Pancreas (tissue), 10 donors: ENCODE data around the gene PPHLN1. TPM values are rescaled to one million over a fixed set of nuclear protein-coding genes. Genes with fewer than 3 reads are reported as not detected.

Source experiments
- ATAC-seq, 4 donors: fragments of 200-7000 bp; cut with Tn5 transposase; one replicate each; pipeline versions ENCODE4 v1.8.0 to v1.9.1; 2020; ENCODE audit warnings: mild to moderate bottlenecking in 4 of 4, moderate library complexity in 4 of 4
- DNase-seq, 6 donors: peaks; one replicate each; pipeline ENCODE4 v3.0.0-alpha.2; 2020
- FAIRE-seq: peaks from 2 replicates; lab custom pipeline; 2012; peaks lifted over from hg19 to GRCh38; lab: Jason Lieb, UNC
- H3K27ac ChIP-seq, 4 donors: fragments of 200-600 bp; sonication (generic); 1 replicate in 3 of 4; 2 replicates in 1 of 4; pipeline versions ENCODE4 v1.5.0 to v1.8.0; 2020
- H3K27me3 ChIP-seq, 4 donors: fragments of 200-600 bp; one replicate each; pipeline ENCODE4 v1.8.0; 2021
- H3K36me3 ChIP-seq, 3 donors: fragments of 200-600 bp; sonication (generic) in 1 of 3; one replicate each; pipeline versions ENCODE4 v1.5.0 to v1.8.0; 2020 to 2021
- H3K4me1 ChIP-seq, 3 donors: fragments of 200-600 bp; one replicate each; pipeline ENCODE4 v1.8.0; 2021
- H3K4me3 ChIP-seq, 4 donors: fragments of 200-600 bp; sonication (generic) in 2 of 4; one replicate each; pipeline versions ENCODE4 v1.5.0 to v1.8.0; 2020 to 2021
- H3K9me3 ChIP-seq, 4 donors: fragments of 200-600 bp; one replicate each; pipeline ENCODE4 v1.8.0; 2021
- CTCF ChIP-seq, 4 donors: fragments of 200-600 bp; sonication (generic) in 3 of 4; IDR thresholded peaks; one replicate each; pipeline versions ENCODE4 v1.5.0 to v1.8.0; 2021; ENCODE audit warnings: antibody characterized with exemption in 4 of 4
- WGBS, 2 donors: extraction: QIAGEN DNeasy Blood & Tissue Kit; methylation state at CpG; one replicate each; pipeline ENCODE4 v1.1.7; 2013; 5-methylcytosine and 5-hydroxymethylcytosine counted together
- intact Hi-C, 3 donors: fragments of 100-400 bp; cut with DNase I; formaldehyde crosslinking; loops; one replicate each; pipeline versions ENCODE4 v1.11.1 to v1.14.2; 2022
- polyA plus RNA-seq, 2 donors: library from polyadenylated mRNA; stranded (reverse); fragments of 200-250 nt; gene quantifications; one replicate each; pipeline ENCODE4 v1.2.3, GENCODE V29; 2013
- total RNA-seq, 6 donors: library from RNA; stranded (reverse); fragmentation: NEBNext Ultra II Directional in 4 of 6; extraction: Animal tissue kit (Norgen Biotek cat#: 25700) in 4 of 6; gene quantifications; one replicate each; pipeline versions ENCODE4 v1.2.1 to v1.2.4, GENCODE V29; 2021 to 2023
- donor health status: healthy with polysubstance abuse.
- donor health status: DM: no; HTN: no; CAD: no; lungs with moderate emphysema.
- donor health status: DM: no; HTN: no; CAD: no.
- donor health status: control.
- donor health status: control.
- donor health status: Bipolar disorder and iron deficiency.
- donor health status: DM: yes; HTN: yes; CAD: no.
- donor health status: DM: no; HTN: no; CAD: no.
- donor health status: DM: no; HTN: no; CAD: no.
- donor health status: DM: yes; HTN: yes; CAD: no.

Gene PPHLN1
- total and polyA plus RNA-seq, 8 donors = 11.1 to 26.4 (median 15.9) TPM

- Histone ChIP-seq H3K27me3 (no peaks in the 10 kb centered on the region), H3K9me3 (no peaks in the 10 kb centered on the region), H3K36me3 (peaks cover 0 to 5% (median 4%) of the 10 kb centered on the region in 3 donors), H3K4me1 (no peaks in the 10 kb centered on the region), H3K4me3 (no peak overlapping the region), H3K27ac (no peak overlapping the region)
- no peak for TF ChIP-seq CTCF (IDR thresholded peaks at IDR 0.05)
- ATAC-seq = no peak
- intact Hi-C loops = no loop called here
- 67 to 78% methylated on average over 9 of the region's 9 CpGs for WGBS, 2 donors
- no peak for DNase-seq
- no peak for FAIRE-seq
Measured at GRCh38 chr12:42468341-42468821, 142.4 kb downstream of the PPHLN1 start.

- Histone ChIP-seq H3K4me1 (no peaks in the 10 kb centered on the region), H3K36me3 (peaks cover 0 to 5% (median 4%) of the 10 kb centered on the region in 3 donors), H3K9me3 (no peaks in the 10 kb centered on the region), H3K27me3 (no peaks in the 10 kb centered on the region), H3K27ac (no peak overlapping the region), H3K4me3 (no peak overlapping the region)
- WGBS, 2 donors = 82 to 83% methylated on average over 3 of the region's 3 CpGs
- no peak for FAIRE-seq
- intact Hi-C loops = no loop called here
- DNase-seq = no peak
- ATAC-seq = no peak
- no peak for TF ChIP-seq CTCF (IDR thresholded peaks at IDR 0.05)
Measured at GRCh38 chr12:42468921-42469320, 143.0 kb downstream of the PPHLN1 start.

- 83% methylated on average over 7 of the region's 7 CpGs for WGBS, 2 donors
- H3K9me3 ChIP-seq = no peaks in the 10 kb centered on the region
- no peak for TF ChIP-seq CTCF (IDR thresholded peaks at IDR 0.05)
- no peak overlapping the region for H3K27ac ChIP-seq
- intact Hi-C loops = no loop called here
- no peaks in the 10 kb centered on the region for H3K4me1 ChIP-seq
- H3K27me3 ChIP-seq = no peaks in the 10 kb centered on the region
- DNase-seq = no peak
- ATAC-seq = peak in 2 of 4 donors; percentile 51 to 74
- no peak overlapping the region for H3K4me3 ChIP-seq
- FAIRE-seq = no peak
- peaks cover 0 to under 1% (median 0%) of the 10 kb centered on the region in 3 donors for H3K36me3 ChIP-seq
Measured at GRCh38 chr12:42469355-42470175, 143.6 kb downstream of the PPHLN1 start.

- intact Hi-C loops = no loop called here
- Histone ChIP-seq H3K27ac (no peak overlapping the region), H3K4me3 (no peak overlapping the region), H3K9me3 (no peaks in the 10 kb centered on the region), H3K36me3 (no peaks in the 10 kb centered on the region), H3K27me3 (no peaks in the 10 kb centered on the region), H3K4me1 (no peaks in the 10 kb centered on the region)
- ATAC-seq (no peak), FAIRE-seq (no peak), DNase-seq (no peak)
- no peak for TF ChIP-seq CTCF (IDR thresholded peaks at IDR 0.05)
- 90 to 93% methylated on average over 3 of the region's 3 CpGs for WGBS, 2 donors
Measured at GRCh38 chr12:42472376-42472775, 146.4 kb downstream of the PPHLN1 start.

- TF ChIP-seq CTCF (IDR thresholded peaks at IDR 0.05) = no peak
- H3K27me3 ChIP-seq = no peaks in the 10 kb centered on the region
- no peak overlapping the region for H3K4me3 ChIP-seq
- no peaks in the 10 kb centered on the region for H3K9me3 ChIP-seq
- H3K27ac ChIP-seq = no peak overlapping the region
- no peak for ATAC-seq
- intact Hi-C loops = no loop called here
- no peak for DNase-seq
- H3K36me3 ChIP-seq = no peaks in the 10 kb centered on the region
- 41 to 62% methylated on average over 1 of the region's 1 CpG for WGBS, 2 donors
- no peak for FAIRE-seq
- H3K4me1 ChIP-seq = no peaks in the 10 kb centered on the region
Measured at GRCh38 chr12:42473130-42473529, 147.2 kb downstream of the PPHLN1 start.
